Hepatocyte (in vitro differentiated cells): ENCODE data around the gene EIF4H. TPM values are rescaled to one million over a fixed set of nuclear protein-coding genes. Genes with fewer than 3 reads are reported as not detected.

Source experiments
- DNase-seq: peaks from one replicate; pipeline ENCODE4 v3.0.0-alpha.2; 2016; ENCODE audit warnings: low spot score
- H2AFZ ChIP-seq: fragments of 200-600 bp; sonication (generic); 2 replicates; pipeline ENCODE4 v1.6.0; 2016; ENCODE audit warnings: antibody characterized with exemption, mild to moderate bottlenecking
- H3K27ac ChIP-seq: fragments of 200-600 bp; sonication (generic); 2 replicates; pipeline ENCODE4 v1.5.1; 2016; ENCODE audit warnings: mild to moderate bottlenecking
- H3K27me3 ChIP-seq: fragments of 200-600 bp; sonication (generic); 2 replicates; pipeline ENCODE4 v1.6.1; 2016
- H3K36me3 ChIP-seq: fragments of 200-600 bp; sonication (generic); replicated peaks from 2 replicates; pipeline ENCODE4 v1.5.1; 2016; ENCODE audit warnings: low read depth; ENCODE audit not compliant: insufficient read depth
- H3K4me1 ChIP-seq: fragments of 200-600 bp; sonication (generic); 2 replicates; pipeline ENCODE4 v1.5.1; 2016; ENCODE audit warnings: mild to moderate bottlenecking, moderate library complexity; ENCODE audit not compliant: insufficient read depth
- H3K4me2 ChIP-seq: fragments of 200-600 bp; sonication (generic); 2 replicates; pipeline ENCODE4 v1.6.0; 2016
- H3K4me3 ChIP-seq: fragments of 200-600 bp; sonication (generic); 2 replicates; pipeline ENCODE4 v1.5.1; 2016; ENCODE audit warnings: mild to moderate bottlenecking
- H3K79me2 ChIP-seq: fragments of 200-600 bp; sonication (generic); 2 replicates; pipeline ENCODE4 v1.6.0; 2017; ENCODE audit warnings: mild to moderate bottlenecking
- H3K9me2 ChIP-seq: fragments of 200-600 bp; sonication (generic); replicated peaks from 2 replicates; pipeline ENCODE4 v1.6.0; 2017; ENCODE audit warnings: mild to moderate bottlenecking; ENCODE audit not compliant: insufficient read depth
- H3K9me3 ChIP-seq: fragments of 200-600 bp; sonication (generic); 2 replicates; pipeline ENCODE4 v1.5.1; 2016; ENCODE audit warnings: low read depth, mild to moderate bottlenecking
- H4K20me1 ChIP-seq: fragments of 200-600 bp; sonication (generic); 2 replicates; pipeline ENCODE4 v1.6.0; 2016; ENCODE audit warnings: mild to moderate bottlenecking; ENCODE audit not compliant: insufficient read depth, poor library complexity, severe bottlenecking
- CTCF ChIP-seq: fragments of 200-600 bp; sonication (generic); IDR thresholded peaks from 2 replicates; pipeline ENCODE4 v1.5.1; 2016; ENCODE audit warnings: antibody characterized with exemption, mild to moderate bottlenecking; ENCODE audit not compliant: poor library complexity
- EZH2 ChIP-seq: fragments of 200-600 bp; sonication (generic); IDR thresholded peaks from 2 replicates; pipeline ENCODE4 v1.6.1; 2016; ENCODE audit warnings: antibody characterized with exemption, mild to moderate bottlenecking, borderline replicate concordance
- EZH2phosphoT487 ChIP-seq: fragments of 200-600 bp; sonication (generic); IDR thresholded peaks from one replicate; pipeline ENCODE4 v1.6.1; 2018; ENCODE audit warnings: antibody characterized with exemption, mild to moderate bottlenecking, low read depth, moderate library complexity; ENCODE audit not compliant: unreplicated experiment, severe bottlenecking
- WGBS: methylation state at CpG from one replicate; pipeline ENCODE4 v1.1.6; 2016; ENCODE audit warnings: low lambda C conversion rate; ENCODE audit errors: missing lambda C conversion rate; 5-methylcytosine and 5-hydroxymethylcytosine counted together
- microRNA counts: library from miRNA; unstranded; fragments of <30 nt; microRNA quantifications from one replicate; lab custom pipeline; 2017
- microRNA-seq: library from miRNA; unstranded; fragments of <30 nt; microRNA quantifications from one replicate; pipeline ENCODE4, GENCODE V29; 2017
- polyA plus RNA-seq: library from polyadenylated mRNA; unstranded; fragments of >200 nt; fragmentation: Nextera tagmentation; extraction: Ambion mirVana; gene quantifications from 2 replicates; pipeline ENCODE4 v1.2.1, GENCODE V29; 2016
- small RNA-seq: library from RNA; depleted of rRNA; stranded (forward); fragments of <200 nt; gene quantifications from one replicate; pipeline ENCODE3, GENCODE V24; 2014
- total RNA-seq: library from RNA; depleted of rRNA; stranded (reverse); fragments of >200 nt; gene quantifications from 2 replicates; pipeline ENCODE4 v1.2.3, GENCODE V29; 2014

Gene EIF4H
- total and polyA plus RNA-seq, 2 experiments from 2014 or later, result 178 to 217 TPM

GRCh38 chr7:74246497-74246896 lies 72.3 kb downstream of the EIF4H start:
- no peaks in the 10 kb centered on the region for H3K79me2 ChIP-seq
- TF ChIP-seq EZH2phosphoT487 (no peak), EZH2 (no peak), CTCF (no peak)
- no peaks in the 10 kb centered on the region for H3K9me3 ChIP-seq
- H3K4me1 ChIP-seq, result no peaks in the 10 kb centered on the region
- no peaks in the 10 kb centered on the region for H3K27me3 ChIP-seq
- H3K36me3 ChIP-seq, result no peaks in the 10 kb centered on the region
- DNase-seq, result no peak
- no peak overlapping the region for H2AFZ ChIP-seq
- no peaks in the 10 kb centered on the region for H3K9me2 ChIP-seq
- no peak overlapping the region for H3K27ac ChIP-seq
- WGBS, result 44% methylated on average over 4 of the region's 4 CpGs
- no peak overlapping the region for H3K4me3 ChIP-seq
- no peak overlapping the region for H3K4me2 ChIP-seq
- no peaks in the 10 kb centered on the region for H4K20me1 ChIP-seq

MicroRNAs within 50 kb of the gene (microRNA counts, 767-probe panel; counts per million panel counts)
- microRNA hsa-miR-590-3p (lab: Ali Mortazavi, UCI), result not detected
- not detected for microRNA hsa-miR-590-5p (lab: Ali Mortazavi, UCI)

Small RNAs within 50 kb of the gene (microRNA-seq; reads per million reads assigned to microRNA genes)
- 520 reads per million, percentile 74 among the genes with 10 or more reads in this experiment for gene MIR590

Small RNAs within 50 kb of the gene (small RNA-seq; reads per million reads assigned to genes)
- gene MIR590, result 0.71 reads per million, percentile 57 among the genes with 10 or more reads in this experiment

Other genes with a start within 250 kb of the EIF4H start
- 45.2 and 58.1 TPM in 2 replicates for gene ELN, start 146.2 kb upstream of the EIF4H start, total RNA-seq
- gene ELN, start 146.2 kb upstream of the EIF4H start, polyA plus RNA-seq, result 37.7 and 42.5 TPM in 2 replicates
- gene LIMK1, start 90.6 kb upstream of the EIF4H start, total RNA-seq, result 23.8 and 24.6 TPM in 2 replicates
- 10.7 and 16.2 TPM in 2 replicates for gene LIMK1, start 90.6 kb upstream of the EIF4H start, polyA plus RNA-seq
- gene LAT2, start 35.6 kb downstream of the EIF4H start, total RNA-seq, result 0.43 and 0.72 TPM in 2 replicates
- gene LAT2, start 35.6 kb downstream of the EIF4H start, polyA plus RNA-seq, result 0.66 and 1.2 TPM in 2 replicates
- gene RFC2, start 80.0 kb downstream of the EIF4H start, total RNA-seq, result 14.6 and 16.8 TPM in 2 replicates
- 21.8 and 25.4 TPM in 2 replicates for gene RFC2, start 80.0 kb downstream of the EIF4H start, polyA plus RNA-seq
- 28.1 and 28.5 TPM in 2 replicates for gene CLIP2, start 115.1 kb downstream of the EIF4H start, total RNA-seq
- 16.8 and 17.9 TPM in 2 replicates for gene CLIP2, start 115.1 kb downstream of the EIF4H start, polyA plus RNA-seq